GM21576 (cell line): ENCODE measurements around the gene ATAD1.
"Not testable (repeated sequence)": the region's sequence is repeated elsewhere in the genome, so short reads cannot be mapped to it uniquely, and the experiment has no call there.

Experiments
- ATAC-seq: cut with Tn5 transposase; IDR thresholded peaks from one replicate; pipeline ENCODE4 v1.9.1; 2021; ENCODE audit warnings: mild to moderate bottlenecking, moderate library complexity; ENCODE audit not compliant: unreplicated experiment

The ATAD1 gene

DNA sequence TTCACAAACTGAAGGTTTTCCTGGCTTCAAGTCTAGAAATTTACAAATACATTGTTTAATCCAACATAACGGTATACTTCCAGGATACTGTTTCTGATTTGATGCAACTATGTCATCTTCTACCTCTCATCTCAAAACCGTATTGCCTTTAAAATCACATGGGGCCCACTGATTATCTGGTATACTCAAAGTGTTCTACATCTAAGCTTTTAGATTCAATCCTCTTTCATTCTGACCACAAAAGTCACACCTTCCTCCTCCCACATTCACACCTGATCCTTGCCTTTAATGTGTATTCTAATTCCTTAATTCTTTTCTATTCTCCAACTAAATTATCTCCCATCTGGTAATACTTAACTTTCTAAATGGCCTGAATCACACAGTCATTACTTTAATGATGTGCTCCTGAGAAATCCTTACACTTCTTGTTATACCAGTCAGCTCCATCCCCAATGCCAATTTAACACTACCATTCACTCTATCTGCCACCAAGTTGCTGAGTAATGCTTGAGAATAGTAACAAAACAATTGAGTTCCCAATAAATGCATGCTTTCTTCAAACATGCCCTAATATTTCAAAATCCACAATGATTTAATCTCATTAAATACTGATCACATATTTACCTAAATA lies 13.0 kb downstream of the ATAD1 start:
- no peak for ATAC-seq

DNA sequence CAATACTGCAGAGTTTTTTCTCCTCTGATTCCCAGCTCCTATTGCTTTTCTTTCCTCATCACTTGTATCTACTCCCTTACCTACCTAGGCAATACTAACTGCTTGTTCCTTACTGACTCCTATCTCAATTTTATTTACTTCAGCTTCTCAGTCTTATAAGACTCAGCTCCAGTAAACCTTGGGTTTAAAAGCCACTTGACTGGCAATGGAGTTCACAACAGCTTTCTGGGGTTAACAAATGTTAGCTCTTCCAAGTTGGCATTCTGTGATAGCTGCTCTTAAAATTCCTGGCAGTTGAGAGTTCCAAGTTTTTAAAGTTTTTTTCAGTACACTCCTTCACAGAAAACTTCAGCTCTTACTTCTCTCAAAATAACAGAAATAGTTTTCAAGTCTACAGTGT lies 14.2 kb downstream of the ATAD1 start:
- ATAC-seq, result no peak

DNA sequence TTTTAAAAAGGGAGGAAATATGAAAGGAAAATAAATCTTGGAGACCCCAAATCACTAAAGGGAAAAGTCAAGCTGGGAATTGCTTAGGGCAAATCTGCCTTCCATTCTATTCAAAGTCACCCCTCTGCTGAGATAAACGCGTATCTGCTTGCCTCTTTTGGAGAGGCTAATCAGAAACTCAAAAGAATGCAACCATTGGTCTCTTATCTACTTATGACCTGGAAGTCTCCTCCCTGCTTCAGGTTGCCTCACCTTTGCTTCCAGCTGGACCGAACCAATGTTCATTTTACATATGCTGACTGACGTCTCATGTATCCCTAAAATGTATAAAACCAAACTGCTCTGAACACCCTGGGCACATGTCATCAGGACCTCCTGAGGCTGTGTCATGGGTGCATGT lies 14.7 kb downstream of the ATAD1 start:
- no peak for ATAC-seq

DNA sequence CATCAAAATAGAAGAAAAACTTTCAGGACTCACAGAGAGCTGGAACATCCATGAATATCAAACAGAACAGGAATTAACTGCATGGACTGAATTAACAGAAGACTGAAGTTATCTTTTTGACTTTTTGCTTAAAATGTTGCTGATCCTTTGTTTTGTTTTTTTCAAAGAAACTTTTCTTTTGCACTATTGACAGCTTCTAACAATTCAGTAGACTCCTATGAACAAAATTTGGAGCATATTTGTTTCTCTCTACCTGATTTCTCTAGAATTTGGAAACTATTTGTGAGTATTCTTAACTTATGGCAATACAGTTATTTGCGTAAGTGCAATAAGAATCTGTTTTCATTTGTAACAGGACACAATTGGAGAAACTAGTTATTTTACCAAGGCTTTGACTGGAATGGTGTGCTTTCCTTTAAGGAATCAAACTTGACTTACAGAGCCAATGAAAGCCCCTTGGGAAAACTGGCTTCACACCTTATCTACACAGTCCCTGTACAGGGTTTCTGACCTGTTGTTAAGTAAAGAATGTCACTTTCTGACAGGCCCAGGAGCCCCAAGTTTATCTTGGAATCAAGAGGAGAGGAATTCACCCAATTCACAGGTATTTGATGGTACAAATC lies 16.1 kb downstream of the ATAD1 start:
- not testable (repeated sequence) for ATAC-seq

DNA sequence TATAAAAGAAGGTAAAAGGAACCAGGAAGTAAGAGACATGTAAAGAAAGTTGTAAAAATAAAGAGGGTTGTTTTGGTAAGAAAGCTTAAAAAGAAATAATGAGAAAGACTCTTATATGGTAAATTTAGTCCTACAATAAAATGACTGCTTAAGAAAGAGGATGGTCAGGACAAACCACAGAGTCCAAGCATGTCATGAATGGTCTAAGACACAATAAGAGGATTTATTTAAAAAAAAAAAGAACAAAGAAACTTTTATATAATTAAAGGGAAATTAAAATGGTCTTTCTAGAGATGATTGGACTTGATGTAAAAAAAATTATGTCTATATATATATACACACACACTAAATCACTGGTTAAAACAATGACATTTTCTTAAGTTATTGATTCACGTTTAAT lies 18.2 kb downstream of the ATAD1 start:
- ATAC-seq, result no peak

DNA sequence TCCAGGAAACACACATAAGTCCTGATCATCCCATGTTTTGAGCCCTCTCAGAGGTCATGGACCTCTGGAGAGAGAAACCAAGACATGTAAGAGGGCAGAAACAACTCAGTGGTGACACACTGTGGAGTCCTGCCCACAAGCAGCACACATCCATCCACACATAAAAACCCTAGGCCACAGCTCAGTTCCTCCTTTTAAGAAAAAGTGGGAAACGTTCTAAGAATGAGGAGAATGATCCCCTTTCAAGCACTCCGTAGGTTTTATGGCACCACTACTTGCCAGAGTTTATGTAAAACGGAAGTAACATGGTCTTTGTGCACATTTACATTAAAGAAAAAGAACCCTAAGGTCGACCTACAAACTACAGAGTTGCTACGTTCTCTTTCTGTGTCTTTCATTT lies 19.9 kb downstream of the ATAD1 start:
- ATAC-seq, result no peak

DNA sequence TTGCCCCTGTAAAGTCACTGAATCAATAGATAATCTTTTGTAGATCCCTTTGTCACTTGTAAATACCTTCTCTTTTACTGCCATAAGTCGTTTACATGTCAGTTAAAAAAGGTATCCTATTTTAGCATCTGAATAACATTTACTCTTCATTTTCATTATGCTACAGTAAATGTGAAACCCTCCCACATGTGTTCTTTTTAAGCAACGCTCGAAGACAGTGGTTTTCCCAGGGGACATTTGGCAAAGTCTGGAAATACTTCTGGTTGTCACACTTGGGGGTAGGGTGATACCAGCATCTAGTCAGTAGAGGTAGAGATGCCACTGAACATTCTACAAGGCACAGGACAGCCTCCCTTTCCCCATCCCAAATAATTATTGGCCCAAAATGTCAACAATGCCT lies 23.7 kb downstream of the ATAD1 start:
- ATAC-seq, result no peak

DNA sequence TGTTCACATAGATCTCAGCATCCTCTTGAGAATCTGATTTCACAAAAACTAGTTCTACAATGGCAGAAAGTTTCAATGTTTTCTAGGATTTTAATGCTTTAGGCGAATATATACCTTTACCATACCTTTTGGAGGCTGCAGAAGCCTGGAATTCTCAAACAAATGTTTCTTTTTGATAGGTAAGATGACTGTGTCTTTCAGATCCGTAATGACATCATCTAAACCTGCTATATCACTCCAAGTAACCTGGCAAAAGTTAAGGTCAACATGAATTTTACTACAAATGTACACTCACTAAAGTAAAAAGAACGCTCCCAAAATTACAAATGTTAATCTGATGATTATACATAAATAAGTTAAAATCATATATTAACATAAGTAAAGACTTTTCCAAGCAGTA lies 27.8 kb downstream of the ATAD1 start:
- no peak for ATAC-seq

DNA sequence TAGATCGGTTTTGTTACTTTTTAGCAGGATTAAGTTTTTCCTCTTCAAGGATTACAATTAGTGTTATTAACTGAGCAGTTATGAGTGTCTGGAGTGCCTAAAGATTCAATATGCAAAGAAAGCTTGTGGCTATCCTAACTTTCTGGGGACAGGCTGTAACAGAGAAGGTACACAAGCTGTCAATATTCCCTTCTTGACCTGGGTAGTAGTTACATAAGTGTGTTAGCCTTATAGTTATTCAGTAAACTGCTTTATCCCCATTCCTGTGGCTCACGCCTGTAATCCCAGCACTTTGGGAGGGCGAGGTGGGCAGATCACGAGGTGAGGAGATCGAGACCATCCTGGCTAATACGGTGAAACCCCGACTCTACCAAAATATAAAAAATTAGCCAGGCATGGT lies 31.6 kb downstream of the ATAD1 start:
- ATAC-seq, result no peak

DNA sequence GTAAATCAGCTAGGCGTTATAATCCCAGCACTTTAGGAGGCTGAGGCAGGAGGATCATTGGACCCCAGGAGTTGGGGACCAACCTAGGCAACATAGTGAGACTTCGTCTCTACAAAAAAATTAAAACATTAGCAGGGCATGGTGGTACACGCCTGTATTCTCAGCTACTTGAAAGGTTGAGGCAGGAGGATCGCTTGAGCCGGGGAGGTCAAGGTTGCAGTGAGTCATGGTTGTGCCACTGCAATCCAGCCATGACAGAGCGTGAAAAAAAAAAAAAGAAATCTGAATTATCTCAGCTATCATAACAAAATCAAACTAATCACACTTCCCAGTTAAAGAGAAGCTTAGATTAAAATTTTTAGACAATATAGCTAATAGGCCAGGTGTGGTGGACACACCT lies 35.3 kb downstream of the ATAD1 start:
- no peak for ATAC-seq

DNA sequence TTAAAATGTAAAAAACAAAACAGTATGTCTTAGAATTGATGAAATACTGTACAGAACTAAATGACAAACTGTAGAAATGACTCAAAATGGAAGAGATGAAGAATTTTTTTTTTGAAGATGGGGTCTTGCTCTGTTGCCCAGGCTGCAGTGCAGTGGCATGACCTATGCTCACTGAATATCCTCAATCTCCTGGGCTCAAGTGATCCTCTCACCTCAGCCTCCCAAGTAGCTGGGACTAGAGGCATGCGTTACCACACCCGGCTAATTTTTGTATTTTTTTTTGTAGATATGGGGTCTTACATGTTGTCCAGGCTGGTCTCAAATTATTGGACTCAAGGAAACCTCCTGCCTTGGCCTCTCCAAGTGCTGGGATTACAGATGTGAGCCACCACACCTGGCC lies 36.5 kb downstream of the ATAD1 start:
- ATAC-seq, result no peak

DNA sequence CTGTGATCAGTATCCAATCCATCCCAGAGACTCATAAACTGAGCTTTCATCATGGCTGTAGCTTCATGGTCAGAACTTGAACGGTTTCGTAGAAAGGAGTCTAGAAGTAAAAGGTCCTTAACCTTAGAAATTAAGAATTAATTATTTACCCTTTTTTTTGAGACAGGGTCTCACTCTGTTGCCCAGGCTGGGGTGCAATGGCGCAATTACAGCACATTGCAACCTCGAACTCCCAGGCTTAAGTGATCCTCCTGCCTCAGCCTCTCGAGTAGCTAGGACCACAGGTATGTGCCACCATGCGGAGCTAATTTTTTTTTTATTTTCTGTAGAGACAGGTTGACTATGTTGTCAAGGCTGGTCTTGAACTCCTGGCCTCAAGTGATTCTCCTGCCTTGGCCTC lies 41.7 kb downstream of the ATAD1 start:
- no peak for ATAC-seq

DNA sequence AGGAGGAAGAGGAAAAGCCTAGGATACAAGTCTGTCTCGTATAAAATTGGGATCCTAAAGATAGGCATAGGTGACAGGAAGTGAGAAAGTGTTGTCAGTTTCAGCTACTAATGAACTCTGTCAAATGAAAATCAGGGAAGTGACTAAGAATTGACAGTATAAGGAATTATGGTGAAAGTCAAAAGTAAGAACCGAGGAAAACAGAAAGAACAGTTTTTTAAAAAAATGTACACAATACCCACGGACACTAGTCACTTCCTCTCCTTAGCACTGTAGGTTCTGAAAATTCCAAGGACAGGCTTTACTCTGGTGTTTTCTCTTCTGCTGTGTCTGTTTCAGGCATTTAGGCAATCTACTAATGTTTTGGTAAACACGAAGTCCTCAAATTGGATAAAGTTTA lies 42.3 kb downstream of the ATAD1 start:
- ATAC-seq, result no peak

DNA sequence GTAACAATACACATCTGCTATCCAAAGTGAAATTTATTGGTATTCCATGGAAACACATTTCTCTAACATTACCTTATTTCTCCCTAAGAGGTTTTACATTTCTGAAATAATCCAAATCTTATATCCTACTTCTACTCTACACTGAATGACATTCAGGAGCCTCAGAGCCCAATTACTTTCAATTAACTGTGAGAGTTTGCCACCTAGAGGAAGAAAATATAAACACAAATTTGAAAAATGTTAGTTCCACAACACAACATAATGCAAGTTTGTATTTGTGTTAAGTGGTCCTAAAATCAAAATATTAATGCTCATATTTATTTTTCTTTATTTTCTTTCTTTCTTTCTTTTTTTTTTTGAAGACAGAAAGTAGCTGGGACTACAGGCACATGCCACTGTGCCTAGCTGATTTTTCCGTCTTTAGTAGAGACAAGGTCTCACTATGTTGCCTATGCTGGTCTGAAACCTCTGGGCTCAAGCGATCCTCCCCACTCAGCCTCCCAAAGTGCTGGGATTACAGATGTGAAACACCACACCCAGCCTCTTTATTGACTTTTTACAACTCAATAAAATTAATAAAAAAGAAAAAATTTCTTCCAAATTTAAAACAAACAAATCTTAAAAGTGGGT lies 46.0 kb downstream of the ATAD1 start:
- no peak for ATAC-seq

DNA sequence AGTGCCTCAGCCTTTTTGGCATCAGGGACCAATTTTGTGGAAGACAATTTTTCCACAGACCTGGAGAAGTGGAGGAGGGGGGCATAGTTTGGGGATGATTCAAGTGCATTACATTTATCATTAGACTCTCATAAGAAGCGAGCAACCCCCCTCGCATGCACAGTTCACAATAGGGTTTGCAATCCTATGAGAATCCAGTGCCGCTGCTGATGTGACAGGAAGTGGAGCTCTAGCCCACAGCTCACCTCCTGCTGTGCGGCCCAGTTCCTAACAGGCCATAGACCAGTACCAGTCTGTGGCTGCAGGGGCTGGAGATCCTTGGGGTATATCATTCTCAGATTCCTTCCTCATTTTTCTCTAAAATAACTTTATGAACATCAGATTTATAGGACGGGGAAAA lies 50.8 kb downstream of the ATAD1 start:
- ATAC-seq, result no peak

DNA sequence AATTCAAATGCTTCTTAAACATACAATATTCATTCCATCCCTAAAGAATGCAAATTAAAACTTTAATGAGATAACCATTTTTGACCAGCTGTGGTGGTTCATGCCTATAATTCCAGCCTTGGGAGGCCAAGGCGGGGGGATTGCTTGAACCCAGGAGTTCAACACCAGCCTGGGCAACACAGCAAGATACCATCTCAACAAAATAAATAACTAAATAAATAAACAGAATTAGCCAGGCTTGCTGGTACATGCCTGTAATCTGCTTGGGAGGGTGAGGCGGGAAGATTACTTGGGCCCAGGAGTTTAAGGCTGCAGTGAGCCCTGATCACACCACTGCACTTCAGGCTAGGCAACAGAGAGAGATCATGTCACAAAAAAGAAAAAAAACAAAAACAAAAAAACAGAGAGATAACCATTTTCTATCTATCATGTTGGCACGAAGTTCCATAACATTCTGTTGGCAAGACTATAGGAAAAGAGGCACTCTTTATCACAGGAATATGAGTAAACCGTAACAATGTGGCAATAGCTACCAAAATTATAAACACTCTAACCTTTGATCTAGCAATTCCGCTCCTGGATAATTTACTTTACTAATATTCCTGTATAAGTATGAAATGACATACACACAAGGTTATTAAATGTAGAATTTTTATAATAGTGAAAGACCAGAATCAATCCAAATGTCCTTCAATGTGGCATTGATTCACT lies 52.2 kb downstream of the ATAD1 start:
- ATAC-seq, result no peak

DNA sequence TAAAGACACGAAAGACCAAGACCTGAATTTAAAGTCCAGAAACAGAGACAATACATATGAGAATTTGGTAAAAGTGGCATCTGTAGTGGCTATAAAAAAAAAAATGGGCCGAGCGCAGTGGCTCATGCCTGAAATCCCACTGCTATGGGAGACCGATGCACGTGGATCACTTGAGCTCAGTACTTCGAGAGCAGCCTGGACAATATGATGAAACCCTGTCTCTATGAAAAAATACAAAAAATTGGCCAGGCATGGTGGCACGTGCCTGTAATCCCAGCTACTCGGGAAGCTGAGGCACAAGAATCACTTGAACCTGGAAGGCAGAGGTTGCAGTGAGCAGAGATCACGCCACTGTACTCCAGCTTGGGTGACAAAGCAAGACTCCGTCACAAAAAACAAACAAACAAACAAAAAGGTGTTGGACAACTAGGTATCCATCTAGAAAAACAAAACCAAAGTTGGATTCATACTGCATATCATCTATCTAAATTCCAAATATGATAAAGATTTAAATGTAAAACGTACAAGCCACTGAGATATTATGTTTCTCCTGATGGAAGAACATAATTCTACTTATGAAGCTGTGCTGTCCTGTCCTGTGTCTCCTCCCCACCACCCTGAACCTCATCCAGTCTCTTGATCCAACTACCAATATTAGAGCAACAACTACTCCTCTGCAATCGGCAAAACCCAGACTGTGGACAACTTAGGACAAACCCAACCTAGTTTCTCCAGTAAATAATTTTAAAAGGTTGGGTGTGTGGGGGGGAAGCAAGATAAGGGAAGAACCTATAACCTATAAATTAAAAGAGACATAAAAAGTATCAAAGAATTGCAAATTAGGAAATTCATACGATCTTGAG lies 53.7 kb downstream of the ATAD1 start:
- ATAC-seq, result no peak

DNA sequence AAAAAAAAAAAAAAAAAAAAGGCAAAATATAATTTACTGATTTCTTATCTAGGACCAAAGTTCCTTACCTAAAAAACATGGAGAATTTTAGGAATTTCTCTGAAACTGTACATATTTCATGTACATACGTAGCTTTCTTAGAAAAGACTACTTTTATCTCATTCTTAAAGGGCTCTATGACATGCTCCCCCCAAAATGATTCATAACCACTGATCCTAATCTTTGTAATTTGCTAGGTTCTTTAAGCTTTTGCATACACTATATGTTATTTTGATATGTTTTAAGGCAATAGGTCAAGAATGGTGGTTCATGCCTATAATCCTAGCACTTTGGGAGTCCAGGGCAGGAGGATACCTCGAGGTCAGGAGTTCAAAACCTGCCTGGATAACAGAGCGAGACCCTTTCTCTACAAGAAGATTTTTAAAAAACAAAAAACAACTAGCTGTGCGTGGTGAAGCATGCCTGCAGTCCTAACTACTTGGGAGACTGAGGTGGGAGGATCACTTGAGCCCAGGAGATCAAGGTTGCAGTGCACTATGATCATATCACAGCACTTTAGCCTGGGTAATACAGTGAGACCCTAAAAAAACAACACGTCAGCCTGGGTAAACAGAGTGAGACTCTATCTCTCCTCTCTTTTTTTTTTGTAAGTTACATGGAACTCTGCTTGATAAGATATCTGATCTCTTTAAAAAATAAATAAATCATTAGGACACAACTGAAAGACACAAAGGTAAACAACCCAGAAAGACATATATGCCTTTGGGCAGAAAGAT lies 54.8 kb downstream of the ATAD1 start:
- ATAC-seq, result no peak

DNA sequence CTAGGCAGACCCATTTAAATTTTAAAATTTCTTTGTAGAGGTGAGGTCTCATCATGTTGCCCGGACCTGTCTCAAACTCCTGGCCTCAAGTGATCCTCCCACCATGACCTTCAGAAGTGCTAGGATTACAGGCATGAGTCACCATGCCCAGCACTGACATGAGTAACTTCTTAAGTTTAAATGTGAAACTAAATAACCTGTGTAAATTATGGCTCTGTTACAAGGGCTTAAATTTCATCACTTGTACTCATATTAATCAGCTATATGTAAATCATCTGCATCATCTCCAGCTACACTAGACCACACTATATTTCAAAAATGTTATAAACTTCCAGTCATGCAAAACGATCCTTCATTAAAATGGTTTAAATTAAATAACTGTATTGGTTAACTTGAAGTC lies 56.1 kb downstream of the ATAD1 start:
- no peak for ATAC-seq

DNA sequence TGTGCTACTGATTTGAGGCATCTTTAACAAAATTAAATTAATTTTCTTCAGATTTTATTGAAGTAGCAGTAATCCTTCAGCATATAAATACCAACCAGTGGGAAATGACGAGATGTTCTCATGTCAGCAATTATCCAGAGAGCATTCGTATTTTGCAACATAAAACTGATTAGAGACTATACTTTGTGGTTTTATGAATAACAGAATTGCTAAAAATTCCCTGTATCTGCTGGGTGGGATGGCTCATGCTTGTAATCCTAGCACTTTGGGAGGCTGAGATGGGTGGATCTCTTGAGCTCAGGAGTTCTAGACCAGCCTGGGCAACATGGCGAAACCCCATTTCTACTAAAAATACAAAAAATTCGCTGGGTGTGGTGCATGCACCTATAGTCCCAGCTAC lies 56.9 kb downstream of the ATAD1 start:
- ATAC-seq, result no peak
